Measurements from ENCODE around the gene MCM3. TPM values are rescaled to one million over a fixed set of nuclear protein-coding genes. Genes with fewer than 3 reads are reported as not detected.

MCM3 gene
- polyA plus RNA-seq, 1 of the 3 experiments (the other 2 are of a cell fraction) = 62.4 TPM

DNA sequence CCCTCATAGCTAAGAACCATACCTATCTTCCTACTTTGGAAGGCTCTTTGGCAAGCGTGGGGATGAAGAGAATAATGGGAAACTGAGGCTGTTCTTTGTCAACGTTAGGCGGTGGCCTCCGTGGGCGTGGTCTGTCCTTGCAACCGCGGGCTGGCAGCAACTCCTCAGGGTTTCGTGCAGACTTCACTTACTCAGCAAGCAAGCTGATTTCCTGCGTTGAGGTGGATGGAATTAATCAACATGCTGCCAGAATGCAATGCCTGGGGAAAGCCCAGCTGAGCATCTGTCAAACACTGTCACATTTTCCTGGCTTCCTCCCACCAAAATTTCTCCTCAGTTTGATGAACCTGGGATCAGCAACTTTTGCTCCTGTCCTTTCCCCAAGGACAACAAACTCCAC is 31.0 kb downstream of the MCM3 start:
- WGBS (ENCODE audit: low lambda C conversion rate) = 7% methylated on average over 7 of the region's 9 CpGs
- no peak for TF ChIP-seq FOXJ3 (CRISPR knock-in tag; IDR thresholded peaks at IDR 0.05)
- TF ChIP-seq NFIC (IDR thresholded peaks at IDR 0.05; ENCODE audit: borderline replicate concordance) = no peak
- no peak for TF ChIP-seq CHD2 (IDR thresholded peaks at IDR 0.05; ENCODE audit: low read length, partially characterized antibody)
- TF ChIP-seq GABPA (IDR thresholded peaks at IDR 0.05; ENCODE audit: low read depth) = no peak
- no peak for TF ChIP-seq RCOR1 (IDR thresholded peaks at IDR 0.05; ENCODE audit: low read length)
- no peak for TF ChIP-seq TAF1 (IDR thresholded peaks at IDR 0.05; ENCODE audit: borderline replicate concordance, low read depth, low read length)
- TF ChIP-seq YY1 (IDR thresholded peaks at IDR 0.05; ENCODE audit: low read depth) = no peak
- no peak for TF ChIP-seq FOXM1 (IDR thresholded peaks at IDR 0.05; ENCODE audit: low read depth)
- TF ChIP-seq RXRA (IDR thresholded peaks at IDR 0.05; ENCODE audit: borderline replicate concordance, low read depth) = no peak
- TF ChIP-seq, protein P1, sequence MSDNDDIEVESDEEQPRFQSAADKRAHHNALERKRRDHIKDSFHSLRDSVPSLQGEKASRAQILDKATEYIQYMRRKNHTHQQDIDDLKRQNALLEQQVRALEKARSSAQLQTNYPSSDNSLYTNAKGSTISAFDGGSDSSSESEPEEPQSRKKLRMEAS (IDR thresholded peaks at IDR 0.05; ENCODE audit: low read depth) = no peak
- TF ChIP-seq, protein P2, sequence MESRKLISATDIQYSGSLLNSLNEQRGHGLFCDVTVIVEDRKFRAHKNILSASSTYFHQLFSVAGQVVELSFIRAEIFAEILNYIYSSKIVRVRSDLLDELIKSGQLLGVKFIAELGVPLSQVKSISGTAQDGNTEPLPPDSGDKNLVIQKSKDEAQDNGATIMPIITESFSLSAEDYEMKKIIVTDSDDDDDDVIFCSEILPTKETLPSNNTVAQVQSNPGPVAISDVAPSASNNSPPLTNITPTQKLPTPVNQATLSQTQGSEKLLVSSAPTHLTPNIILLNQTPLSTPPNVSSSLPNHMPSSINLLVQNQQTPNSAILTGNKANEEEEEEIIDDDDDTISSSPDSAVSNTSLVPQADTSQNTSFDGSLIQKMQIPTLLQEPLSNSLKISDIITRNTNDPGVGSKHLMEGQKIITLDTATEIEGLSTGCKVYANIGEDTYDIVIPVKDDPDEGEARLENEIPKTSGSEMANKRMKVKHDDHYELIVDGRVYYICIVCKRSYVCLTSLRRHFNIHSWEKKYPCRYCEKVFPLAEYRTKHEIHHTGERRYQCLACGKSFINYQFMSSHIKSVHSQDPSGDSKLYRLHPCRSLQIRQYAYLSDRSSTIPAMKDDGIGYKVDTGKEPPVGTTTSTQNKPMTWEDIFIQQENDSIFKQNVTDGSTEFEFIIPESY (IDR thresholded peaks at IDR 0.05; ENCODE audit: borderline replicate concordance, low read depth) = no peak
- TF ChIP-seq, protein P3, sequence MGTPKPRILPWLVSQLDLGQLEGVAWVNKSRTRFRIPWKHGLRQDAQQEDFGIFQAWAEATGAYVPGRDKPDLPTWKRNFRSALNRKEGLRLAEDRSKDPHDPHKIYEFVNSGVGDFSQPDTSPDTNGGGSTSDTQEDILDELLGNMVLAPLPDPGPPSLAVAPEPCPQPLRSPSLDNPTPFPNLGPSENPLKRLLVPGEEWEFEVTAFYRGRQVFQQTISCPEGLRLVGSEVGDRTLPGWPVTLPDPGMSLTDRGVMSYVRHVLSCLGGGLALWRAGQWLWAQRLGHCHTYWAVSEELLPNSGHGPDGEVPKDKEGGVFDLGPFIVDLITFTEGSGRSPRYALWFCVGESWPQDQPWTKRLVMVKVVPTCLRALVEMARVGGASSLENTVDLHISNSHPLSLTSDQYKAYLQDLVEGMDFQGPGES (IDR thresholded peaks at IDR 0.05; ENCODE audit: low read depth, low read length) = no peak
- no peak for DNase-seq
- ChIA-PET POLR2A (no interaction called here), CTCF (interaction anchor here (0.9 to 4.6 kb wide), 2 partner anchors 10 to 19 kb away, joined by 4 to 36 read pairs; no protein-coding TSS in a partner anchor)
- no peak overlapping the region for H3K4me3 ChIP-seq (ENCODE audit: low read depth in 2 of 2, low read length in 1 of 2)
- H3K4me1 ChIP-seq (ENCODE audit: control insufficient read depth in 1 of 2, insufficient read depth in 2 of 2, low read depth in 1 of 2, low read length in 1 of 2) = no peaks in the 10 kb centered on the region; a peak in 1 of 4 replicates
- H3K9ac ChIP-seq = no peak overlapping the region
- no peak overlapping the region for H2AFZ ChIP-seq (ENCODE audit: low read depth)
- no peaks in the 10 kb centered on the region for H3K79me2 ChIP-seq (ENCODE audit: insufficient read depth)
- H3K27ac ChIP-seq (ENCODE audit: low read depth in 2 of 2, low read length in 1 of 2) = no peak overlapping the region
- H3K36me3 ChIP-seq (replicated peaks in 1 of 2; ENCODE audit: control insufficient read depth in 1 of 2, insufficient read depth in 2 of 2, low read length in 1 of 2) = no peaks in the 10 kb centered on the region
- H3K9me2 ChIP-seq = no peaks in the 10 kb centered on the region
- peaks cover 49% of the 10 kb centered on the region; the same call in 1 of the 2 replicates for H3K27me3 ChIP-seq (ENCODE audit: insufficient read depth)
- H3K9me3 ChIP-seq = no peaks in the 10 kb centered on the region
- H4K20me1 ChIP-seq (ENCODE audit: insufficient read depth) = no peaks in the 10 kb centered on the region
- no peak overlapping the region for H3K4me2 ChIP-seq
- H3F3A ChIP-seq (replicated peaks; ENCODE audit: insufficient read depth) = no peaks in the 10 kb centered on the region

DNA sequence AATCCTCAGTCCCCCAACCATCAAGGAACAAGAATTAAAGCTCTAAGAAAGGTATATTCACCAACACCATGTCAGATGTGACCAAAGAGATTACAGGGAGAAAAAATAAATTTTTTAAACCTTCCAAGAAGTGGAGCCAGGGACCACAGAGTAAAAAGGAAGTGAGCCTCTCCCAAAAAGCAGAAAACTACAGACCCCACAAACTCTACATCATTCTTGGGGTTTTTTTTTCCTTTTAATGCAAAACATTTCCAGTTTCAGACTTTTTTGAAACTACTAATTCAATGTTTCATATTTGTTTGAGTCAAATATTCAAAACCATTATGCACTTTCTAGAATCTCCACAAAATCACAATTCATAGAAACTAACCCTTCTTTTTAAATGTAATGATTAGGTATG is 33.4 kb downstream of the MCM3 start:
- Histone ChIP-seq H3K4me3 (ENCODE audit: low read depth in 2 of 2, low read length in 1 of 2) (no peak overlapping the region), H3K27ac (ENCODE audit: low read depth in 2 of 2, low read length in 1 of 2) (no peak overlapping the region), H3K4me2 (no peak overlapping the region), H3K9me2 (no peaks in the 10 kb centered on the region), H3K4me1 (ENCODE audit: control insufficient read depth in 1 of 2, insufficient read depth in 2 of 2, low read depth in 1 of 2, low read length in 1 of 2) (no peaks in the 10 kb centered on the region; a peak in 1 of 4 replicates), H2AFZ (ENCODE audit: low read depth) (no peak overlapping the region), H3K9me3 (no peaks in the 10 kb centered on the region), H3F3A (replicated peaks; ENCODE audit: insufficient read depth) (no peaks in the 10 kb centered on the region), H3K9ac (no peak overlapping the region), H4K20me1 (ENCODE audit: insufficient read depth) (no peaks in the 10 kb centered on the region), H3K79me2 (ENCODE audit: insufficient read depth) (no peaks in the 10 kb centered on the region), H3K36me3 (replicated peaks in 1 of 2; ENCODE audit: control insufficient read depth in 1 of 2, insufficient read depth in 2 of 2, low read length in 1 of 2) (no peaks in the 10 kb centered on the region), H3K27me3 (ENCODE audit: insufficient read depth) (peaks cover 49% of the 10 kb centered on the region; the same call in 1 of the 2 replicates)
- no peak for TF ChIP-seq SIN3A (IDR thresholded peaks at IDR 0.05; ENCODE audit: borderline replicate concordance, low read depth, low read length)
- TF ChIP-seq CHD2 (IDR thresholded peaks at IDR 0.05; ENCODE audit: low read length, partially characterized antibody) = no peak
- ChIA-PET CTCF (interaction anchor here (0.7 kb wide), 1 partner anchor 13 kb away, joined by 3 read pairs; no protein-coding TSS in a partner anchor), POLR2A (no interaction called here)
- no peak for DNase-seq

Measured in SK-N-SH (cell line).